ENCODE results near the gene ACTR5.

Gene ACTR5

DNA sequence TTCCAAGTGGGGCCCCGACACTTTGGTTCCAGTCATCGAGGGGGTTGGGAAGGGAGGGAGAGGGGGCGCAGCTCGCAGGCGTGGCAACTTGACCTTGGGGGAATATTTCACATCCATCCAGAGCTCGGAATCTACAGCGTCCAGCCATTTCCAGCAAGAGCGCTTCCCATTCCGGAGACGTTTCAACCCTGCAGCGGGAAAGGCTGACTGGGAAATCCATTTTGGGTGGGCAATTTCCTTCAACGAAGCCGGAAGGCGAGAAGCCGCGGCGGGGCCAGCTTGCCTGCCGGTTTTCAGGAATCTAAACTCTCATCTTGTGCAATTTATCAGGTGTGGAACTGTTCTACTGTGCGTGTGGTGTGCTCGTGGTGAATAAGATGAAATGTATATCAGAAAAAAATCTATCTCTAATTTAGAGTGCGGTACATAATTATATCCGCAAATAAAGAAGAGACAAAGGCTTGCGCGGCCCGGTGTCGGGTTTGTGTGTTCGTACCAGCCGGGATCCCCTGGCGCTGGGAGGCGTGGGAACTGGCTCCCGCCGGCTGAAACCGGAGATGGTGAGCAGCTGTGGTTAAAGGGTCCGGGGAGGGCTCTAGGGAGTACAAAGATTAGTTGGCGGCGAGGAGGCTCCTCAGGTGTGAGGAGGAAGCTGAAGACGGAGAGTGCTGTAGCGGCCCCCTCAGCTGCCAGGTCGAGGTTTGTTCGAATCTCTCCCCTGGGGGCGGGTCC is 19.2 kb upstream of the ACTR5 start:
- no peak for DNase-seq (ENCODE audit: low read depth in 2 of 2)

DNA sequence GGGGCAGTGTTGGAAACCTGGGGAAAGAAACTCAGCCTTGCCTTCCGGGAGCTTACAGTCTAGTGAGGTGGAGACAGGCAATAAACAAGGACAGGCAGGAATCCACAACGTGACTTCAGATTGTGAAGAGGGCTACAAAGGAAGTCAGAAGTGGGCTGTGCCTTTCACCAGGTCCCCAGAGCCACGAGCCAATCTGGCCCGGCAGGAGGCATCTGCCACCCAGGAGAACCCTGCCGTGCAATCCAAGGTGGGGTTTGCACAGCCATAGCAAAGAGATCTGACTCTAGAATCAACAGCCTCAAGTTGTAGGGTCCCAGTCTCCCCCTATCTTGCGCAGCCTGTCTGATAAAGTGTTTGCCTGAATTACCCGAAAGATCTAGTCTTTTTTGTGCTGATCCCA is 18.5 kb upstream of the ACTR5 start:
- DNase-seq (ENCODE audit: low read depth in 2 of 2) = no peak

DNA sequence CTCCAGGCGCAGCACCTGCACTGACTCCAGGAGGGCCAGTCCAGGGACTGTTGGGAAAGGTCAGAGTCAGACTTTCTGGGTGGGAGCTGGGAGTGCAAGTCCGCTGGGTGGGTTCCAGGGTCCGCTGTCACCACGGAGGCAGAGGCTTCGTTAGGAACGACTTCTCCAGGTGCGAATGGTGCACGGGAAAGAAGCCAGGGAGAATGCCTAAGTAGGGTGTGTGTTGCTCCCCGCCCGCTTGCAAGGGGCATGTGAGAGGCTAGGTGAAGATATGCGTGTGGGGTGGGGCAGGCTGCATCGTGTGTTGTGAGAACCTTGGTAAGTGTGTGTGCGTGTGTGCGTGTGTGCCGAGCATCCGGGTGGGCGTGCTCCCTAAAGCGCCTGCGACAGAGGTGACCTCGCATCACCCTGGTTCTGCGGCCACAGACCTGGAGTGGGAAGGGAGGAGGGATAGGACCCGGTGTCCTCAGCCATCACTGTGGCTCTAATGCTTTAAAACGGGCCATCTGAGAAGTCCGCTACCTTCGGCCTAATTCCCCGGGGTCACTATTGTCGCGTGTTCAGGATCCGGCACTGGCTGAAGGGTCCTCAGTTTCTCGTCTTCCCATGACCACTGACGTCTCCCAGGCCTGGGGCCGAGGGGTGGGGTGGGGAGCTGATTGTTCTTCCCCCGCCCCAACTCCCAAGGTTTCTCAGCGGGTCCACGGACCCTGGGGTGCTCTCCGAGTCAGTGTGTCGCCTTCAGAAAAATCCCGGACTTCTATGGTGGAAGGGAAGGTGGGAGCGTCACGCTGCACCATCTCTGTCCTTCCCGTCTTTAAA is 17.9 kb upstream of the ACTR5 start:
- no peak for DNase-seq (ENCODE audit: low read depth in 2 of 2)

DNA sequence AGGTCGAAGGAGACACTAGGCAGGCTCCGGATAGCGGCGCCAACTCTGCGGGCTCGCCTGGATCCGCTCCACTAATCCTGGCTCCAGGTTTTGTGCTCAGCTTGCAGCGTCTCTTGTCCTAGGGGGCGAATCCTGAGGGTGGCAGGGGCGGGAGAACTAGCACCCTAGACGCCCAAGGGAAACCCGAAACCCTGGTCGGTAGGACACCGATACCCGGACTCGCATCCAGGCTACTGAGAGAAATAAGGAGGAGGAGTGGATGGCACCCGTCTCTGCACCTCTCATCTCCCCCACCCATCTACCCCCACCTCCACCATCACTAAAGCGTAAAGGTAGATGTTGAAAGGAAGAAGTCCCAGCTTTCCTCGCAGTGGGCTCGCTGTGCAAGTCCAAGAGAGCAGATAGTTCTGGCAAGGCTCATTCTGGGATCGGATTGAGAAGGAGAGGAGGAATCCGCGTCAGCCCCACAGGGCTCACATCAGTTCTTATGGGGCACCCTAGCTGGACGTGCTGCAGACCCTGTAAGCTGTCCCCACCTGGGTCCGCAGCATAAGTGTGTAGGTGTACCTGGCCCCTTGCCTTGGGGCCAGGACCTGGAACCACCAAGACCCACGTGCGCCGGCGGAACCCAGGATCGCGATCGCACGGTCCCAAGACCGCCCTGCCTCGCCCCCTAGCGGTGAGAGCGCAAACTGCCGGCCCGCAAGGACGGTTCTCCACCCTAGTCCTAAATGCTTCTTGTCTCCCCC is 17.1 kb upstream of the ACTR5 start:
- peak; percentile 49 to 53 for DNase-seq (ENCODE audit: low read depth in 2 of 2)

DNA sequence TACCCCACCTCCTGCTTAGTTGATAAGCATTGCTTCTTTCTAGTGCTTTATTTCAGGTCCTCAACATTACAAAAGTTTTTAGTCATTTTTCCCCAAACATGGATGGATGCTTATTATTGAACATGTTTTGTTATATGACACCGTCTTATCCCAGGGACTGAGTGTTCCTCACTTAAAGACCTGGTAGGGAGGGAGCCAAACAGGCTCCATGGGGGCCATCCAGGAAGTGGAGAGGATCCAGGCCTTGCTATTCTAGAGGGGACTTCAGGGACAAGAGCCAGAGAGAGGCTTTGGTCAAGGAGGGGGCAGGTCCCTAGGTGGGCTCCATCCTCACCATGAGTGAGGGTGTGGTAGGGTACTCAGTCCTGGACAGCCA is 16.5 kb upstream of the ACTR5 start:
- no peak for DNase-seq (ENCODE audit: low read depth in 2 of 2)

DNA sequence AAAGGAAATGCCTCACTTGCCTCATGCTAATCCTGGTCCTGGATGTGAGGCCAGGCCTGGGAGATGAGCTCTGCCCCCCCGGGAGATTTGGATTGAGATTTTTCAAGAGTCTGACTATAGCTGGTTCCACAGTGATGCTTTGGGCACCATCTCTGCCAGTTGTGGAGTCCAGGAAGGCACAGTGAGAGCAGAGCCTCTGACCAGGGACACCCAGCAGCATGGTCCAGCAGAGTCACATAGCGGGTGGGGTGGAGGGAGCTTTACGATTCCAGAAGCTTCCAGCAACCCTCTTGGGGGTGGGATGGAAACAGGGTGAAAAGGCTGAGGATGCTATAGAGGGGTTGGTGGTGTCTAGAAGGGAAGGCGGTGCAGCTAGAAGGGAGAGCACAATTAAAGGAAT is 15.3 kb upstream of the ACTR5 start:
- no peak for DNase-seq (ENCODE audit: low read depth in 2 of 2)

DNA sequence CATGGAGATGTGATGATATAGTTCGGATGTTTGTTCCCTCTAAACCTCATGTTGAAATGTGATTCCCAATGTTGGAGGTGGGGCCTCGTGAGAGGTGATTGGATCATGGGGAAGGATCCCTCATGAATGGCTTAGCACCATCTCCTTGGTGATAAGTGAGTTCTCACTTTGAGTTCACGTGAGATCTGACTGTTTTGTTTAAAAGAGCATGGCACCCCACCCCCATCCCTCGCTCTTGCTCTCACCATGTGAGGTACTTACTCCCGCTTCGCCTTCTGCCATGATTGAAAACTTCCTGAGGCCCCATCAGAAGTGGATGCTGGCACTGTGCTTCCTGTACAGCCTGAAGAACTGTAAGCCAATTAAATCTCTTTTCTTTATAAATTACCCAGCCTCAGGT is 13.1 kb upstream of the ACTR5 start:
- no peak for DNase-seq (ENCODE audit: low read depth in 2 of 2)

DNA sequence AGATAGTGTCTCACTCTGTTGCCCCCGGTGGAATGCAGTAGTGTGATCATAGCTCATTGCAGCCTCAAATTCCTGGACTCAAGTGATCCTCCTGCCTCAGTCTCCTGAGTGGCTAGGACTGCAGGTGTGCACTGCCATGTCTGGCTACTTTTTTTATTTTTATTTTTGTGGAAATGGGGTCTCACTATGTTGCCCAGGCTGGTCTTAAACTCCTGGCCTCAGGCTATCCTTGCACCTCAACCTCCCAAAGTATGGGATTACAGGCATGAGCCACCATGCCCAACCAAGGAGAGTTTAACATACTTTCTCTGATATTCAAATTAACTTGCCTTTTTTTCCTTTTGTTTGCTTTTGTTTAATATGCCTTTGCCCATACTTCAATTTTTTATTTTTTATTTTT is 10.4 kb upstream of the ACTR5 start:
- DNase-seq (ENCODE audit: low read depth in 2 of 2) = no peak

DNA sequence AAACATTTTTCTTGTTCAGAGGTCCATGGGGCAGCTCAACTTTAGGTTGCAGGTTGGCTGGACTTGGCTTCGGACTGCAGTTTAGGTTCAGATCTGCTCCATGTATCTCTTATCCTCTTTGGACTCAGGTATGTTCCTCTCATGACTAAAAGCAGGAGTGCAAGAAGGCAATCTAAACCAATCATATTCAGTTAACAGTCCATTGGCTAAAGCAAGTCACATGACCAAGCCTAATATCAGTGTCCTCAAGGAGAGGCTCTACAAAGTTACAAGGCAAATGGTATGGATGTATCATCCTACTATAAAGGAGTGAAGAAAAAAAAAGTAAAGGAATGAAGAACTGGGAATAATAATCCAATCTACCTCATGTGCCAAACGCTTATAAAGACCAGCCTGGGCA is 2.5 kb upstream of the ACTR5 start:
- no peak for DNase-seq (ENCODE audit: low read depth in 2 of 2)

DNA sequence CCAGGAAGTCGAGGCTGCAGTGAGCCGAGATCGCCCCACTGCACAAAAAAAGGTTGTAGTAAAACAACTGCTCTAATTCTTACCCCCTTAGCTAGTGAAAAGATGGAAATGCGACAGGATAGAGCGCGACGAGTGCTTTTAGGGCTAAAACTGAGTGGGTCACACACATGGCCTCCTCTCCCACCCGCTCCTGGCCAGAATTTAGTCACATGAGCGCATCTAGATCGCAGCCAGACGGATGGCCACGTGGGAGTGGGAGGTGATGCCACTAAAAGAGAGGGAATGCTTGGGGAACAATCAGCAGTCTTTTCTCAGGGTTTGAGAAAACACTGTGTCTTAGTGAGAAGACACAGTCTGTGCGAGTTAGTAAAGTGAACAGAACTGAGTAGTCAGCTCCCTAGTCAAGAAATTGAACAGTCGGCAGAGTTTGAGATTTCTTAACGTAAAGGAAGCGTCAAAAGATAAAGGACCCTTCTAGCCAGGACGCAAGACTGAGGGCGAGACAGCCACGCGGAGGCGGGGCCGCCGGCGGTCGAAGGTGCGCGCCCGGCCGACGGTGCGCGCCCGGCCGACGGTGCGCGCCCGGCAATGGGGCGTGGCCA is 664 bp upstream of the ACTR5 start:
- no peak for DNase-seq (ENCODE audit: low read depth in 2 of 2)

DNA sequence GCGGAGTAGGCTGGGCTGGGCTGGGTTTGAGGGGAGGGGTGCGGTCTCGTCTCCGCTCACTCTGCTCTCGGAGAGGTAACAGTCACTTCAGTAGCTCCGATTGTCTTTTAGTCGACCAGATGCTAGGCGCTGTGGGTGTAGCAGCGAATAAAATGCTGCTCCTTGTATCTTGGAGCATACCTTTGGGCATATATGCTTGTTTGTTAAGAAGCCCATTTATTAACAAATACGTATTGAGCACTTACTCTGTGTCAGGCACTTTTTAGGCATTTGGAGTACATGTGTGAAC is 545 bp downstream of the ACTR5 start:
- peak; percentile 34 to 37 for DNase-seq (ENCODE audit: low read depth in 2 of 2)

DNA sequence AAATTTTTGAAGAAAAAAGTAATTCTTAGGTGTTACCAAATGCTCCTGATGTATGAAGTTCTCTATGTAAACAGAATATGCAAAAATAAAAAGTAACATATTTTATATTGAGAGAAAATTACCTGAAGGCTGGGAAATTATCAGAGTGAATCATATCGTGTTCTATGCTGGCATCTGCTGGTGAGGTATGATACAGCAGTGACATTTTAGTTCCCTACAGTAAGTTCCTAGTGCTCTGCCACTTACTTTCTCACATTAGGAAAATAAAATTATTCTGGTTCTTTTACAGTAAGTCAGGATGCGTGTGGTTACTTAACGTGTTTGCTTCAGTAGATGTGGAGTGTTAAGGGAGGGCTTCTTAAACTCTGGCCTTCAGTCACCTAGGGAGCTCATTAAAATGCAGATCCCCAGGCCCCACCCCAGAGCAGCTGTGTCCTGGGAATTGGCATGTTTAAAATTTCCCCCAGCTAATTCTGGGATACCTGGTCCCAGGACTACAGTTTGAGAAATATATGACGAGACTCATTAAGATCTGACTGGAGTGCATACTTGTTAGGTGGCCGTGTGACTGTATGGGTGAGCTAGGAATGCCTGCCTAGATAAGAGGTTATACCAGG is 3.2 kb downstream of the ACTR5 start:
- DNase-seq (ENCODE audit: low read depth in 2 of 2) = no peak

DNA sequence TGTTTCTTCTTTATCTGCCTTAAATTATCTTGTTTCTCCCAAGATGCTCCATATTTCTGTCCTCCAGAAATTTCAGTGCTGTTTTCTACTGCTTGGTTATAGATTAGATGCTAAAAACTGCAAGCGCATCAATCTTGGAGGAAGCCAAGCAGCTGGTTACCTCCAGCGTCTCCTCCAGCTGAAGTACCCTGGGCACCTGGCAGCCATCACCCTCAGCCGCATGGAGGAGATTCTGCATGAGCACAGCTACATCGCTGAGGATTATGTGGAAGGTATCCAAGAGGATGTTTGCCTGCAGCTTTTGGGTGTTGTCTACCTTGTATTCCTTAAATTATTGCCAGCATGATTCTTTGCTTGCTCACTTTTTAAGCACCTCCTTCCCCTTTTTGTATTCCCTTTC is 3.8 kb downstream of the ACTR5 start:
- DNase-seq (ENCODE audit: low read depth in 2 of 2) = no peak

DNA sequence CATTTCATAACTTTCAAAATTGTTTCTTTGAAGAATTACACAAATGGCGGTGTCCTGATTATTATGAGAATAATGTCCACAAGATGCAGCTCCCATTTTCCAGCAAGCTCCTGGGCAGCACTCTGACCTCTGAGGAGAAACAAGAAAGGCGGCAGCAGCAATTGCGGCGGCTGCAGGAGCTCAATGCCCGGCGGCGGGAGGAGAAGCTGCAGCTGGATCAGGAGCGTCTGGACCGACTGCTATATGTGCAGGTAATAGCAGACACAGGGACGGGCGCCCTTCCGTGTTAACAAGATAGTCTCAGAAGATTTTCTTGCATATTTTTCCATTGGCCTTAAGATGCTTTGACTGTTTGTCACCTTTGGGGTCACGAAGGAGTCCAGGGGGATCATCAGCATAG is 6.7 kb downstream of the ACTR5 start:
- no peak for DNase-seq (ENCODE audit: low read depth in 2 of 2)

DNA sequence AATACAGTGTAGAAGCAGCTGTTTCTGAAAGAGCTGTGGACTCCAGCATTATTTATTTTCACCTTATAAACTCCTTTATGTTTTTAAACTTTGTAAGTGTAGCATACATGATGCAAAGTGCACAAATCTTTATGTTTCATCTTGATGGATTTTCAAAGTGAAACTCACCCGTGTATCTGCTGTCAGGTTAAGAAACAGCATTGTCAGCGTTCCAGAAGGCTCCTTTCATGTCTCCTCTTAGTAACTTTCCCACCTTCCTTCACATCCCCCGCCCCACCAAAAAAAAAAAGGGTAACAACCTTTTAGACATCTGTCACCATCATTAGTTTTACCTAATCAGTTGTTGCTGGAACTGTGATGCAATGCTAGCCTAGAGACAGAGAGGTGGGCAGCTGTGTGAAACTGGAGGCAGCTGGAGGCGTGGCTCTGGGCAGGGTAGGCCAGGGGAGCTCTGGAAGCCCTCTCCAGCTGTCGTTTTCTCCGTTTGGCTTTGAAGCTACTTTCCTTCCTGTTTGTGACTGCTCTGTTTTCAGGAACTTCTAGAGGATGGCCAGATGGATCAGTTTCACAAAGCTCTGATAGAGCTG is 7.2 kb downstream of the ACTR5 start:
- no peak for DNase-seq (ENCODE audit: low read depth in 2 of 2)

DNA sequence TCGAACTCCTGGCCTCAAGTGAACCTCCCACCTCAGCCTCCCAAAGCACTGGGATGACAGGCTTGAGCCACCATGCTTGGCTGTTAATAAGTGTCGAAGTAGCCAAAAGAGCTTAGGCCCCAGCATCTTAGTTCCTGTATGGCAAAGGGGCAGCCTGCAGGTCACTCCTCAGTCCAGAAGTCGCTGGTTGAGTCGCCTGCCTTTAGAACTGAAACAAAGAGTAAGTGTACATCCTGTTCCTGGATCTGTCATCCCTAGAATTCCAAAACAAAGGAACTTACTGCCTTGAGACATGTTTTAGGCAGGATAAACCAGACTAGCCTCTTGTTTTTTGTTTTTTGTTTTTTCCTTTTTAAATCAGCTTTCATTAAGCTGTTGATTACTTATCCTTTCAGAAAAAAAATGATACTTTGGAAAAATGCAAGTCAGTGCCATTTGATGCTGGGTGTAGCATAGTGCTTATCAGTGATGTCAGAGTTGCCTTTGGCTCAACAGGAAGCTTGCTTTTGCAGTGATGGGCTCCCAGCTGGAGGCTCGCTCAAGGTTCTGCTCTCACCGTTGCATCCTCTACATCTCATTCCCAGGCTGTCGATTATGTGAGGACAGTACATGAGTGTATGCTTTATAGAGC is 9.0 kb downstream of the ACTR5 start:
- DNase-seq (ENCODE audit: low read depth in 2 of 2) = no peak

DNA sequence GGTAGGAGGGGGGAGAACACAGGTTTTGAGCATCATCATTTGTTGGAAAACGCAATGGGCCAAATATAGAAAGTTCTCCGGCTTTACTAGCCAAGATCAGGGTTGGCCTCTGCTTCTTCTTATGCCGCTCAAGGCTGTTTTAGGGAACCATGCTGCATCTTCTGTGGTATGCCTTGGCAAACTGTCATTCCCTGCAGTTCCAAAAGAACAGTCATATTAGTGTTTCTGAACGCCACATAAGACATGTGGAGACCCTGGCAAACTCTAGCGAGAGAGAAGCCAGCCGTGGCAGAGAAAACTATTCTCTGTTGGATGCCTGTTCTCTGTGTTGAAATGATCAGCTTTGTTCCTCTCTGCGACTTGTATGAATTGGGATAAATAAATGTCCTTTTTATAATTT is 10.8 kb downstream of the ACTR5 start:
- DNase-seq (ENCODE audit: low read depth in 2 of 2) = no peak

DNA sequence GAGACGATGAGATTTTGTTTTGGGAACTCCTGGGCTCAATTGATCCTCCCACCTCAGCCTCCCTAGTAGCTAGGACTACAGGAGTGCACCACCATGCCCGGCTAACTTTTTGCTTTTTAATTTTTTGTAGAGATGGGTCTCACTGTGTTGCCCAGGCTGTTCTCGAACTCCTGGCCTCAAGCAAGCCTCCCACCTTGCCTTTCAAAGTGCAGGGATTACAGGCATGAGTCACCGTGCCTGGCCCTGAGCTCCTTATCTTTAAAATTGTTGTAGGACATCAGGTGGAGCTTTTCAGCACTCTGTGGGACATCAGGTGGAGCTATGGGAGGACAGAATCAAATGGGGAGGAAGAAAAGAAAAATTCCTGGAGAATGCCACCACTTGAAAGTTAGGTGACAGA is 12.7 kb downstream of the ACTR5 start:
- DNase-seq (ENCODE audit: low read depth in 2 of 2) = no peak

DNA sequence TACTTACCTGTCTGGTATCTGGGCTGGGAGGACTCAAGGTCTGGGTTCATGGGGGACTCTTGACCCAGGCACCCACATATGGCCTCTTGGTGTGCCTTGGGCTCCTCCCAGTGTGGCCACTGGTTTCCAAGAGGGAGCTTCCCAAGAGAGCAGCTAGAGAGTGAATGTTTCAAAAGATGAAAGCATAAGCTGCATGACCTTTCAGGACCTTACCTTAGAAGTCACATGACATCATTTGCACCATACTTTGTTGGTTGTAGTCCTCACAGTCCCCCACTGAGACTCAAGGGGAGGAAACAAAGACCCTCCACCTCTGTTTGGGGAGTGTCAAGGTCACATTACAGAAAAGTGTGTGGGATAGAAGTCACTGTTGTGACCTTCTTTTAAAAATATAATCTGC is 13.9 kb downstream of the ACTR5 start:
- no peak for DNase-seq (ENCODE audit: low read depth in 2 of 2)

DNA sequence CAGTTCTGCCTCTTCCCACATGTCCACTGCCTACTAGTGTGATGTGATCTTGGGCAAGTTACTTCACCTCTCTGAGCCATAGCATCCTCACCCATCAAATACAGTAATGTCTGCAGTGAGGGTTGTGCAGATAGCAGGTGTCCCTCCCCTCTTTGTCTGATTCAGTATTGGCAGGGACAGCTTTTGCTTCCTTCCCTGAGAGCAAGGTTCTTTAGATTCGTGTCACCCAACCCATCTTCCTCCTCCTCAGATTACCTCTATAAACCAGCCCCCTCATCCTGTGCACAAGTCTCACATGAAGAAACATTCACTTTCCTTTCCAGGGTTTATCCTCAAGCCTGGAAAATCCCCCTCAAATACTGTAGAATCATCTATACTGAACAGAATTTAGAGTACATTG is 15.4 kb downstream of the ACTR5 start:
- DNase-seq (ENCODE audit: low read depth in 2 of 2) = no peak

DNA sequence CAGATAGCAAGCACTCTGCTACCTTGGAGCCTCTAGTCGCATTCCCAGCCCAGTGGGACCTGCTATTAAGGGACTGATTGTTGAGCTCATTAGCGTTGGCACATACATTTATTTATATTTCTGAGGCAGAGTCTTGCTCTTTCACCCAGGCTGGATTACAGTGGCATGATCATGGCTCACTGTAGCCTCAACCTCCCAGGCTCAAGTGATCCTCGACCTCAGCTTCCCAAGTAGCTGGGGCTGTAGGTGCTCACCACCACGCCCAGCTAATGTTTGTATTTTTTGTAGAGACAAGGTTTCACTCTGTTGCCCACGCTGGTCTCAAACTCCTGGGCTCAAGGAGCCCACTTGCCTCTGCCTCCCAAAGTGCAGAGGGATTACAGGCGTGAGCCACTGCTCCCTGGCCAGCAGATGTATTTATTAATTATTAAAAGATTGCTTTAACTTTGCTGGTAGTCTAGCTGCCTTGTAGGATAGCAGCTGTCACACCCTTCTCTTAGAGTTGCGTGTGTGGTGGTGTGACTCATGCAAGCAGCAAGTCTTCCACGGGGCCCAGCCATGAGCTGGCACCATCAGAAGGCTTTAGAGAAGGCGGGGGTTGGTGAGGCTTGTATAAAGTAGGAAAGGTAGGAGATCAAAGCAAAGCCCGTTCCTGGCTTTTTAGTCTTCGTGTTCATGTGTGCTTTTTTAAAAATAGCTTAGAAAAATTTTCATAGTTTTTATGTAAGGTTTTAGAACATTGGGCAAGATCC is 16.5 kb downstream of the ACTR5 start:
- DNase-seq (ENCODE audit: low read depth in 2 of 2) = peak; percentile 8 to 11

All from stimulated activated CD8-positive, alpha-beta memory T cell treated with anti-CD3 and anti-CD28 coated beads, Interleukin-15, amount 100 ng/mL, for 4 hours (primary cell).